HG03442 (cell line): ENCODE results near the gene DNAJC4.

Experiments used
- ATAC-seq: cut with Tn5 transposase; IDR thresholded peaks from one replicate; pipeline ENCODE4 v1.9.1; 2021; ENCODE audit warnings: mild to moderate bottlenecking, moderate library complexity; ENCODE audit not compliant: unreplicated experiment

Gene DNAJC4

GRCh38 chr11:64208086-64208795 is 22.1 kb upstream of the DNAJC4 start:
- ATAC-seq = no peak

- no peak for ATAC-seq
Measured at GRCh38 chr11:64208796-64209562, 21.4 kb upstream of the DNAJC4 start.

- ATAC-seq = no peak
Measured at GRCh38 chr11:64209563-64209843, 20.8 kb upstream of the DNAJC4 start.

- ATAC-seq = no peak
Measured at GRCh38 chr11:64210301-64211020, 19.9 kb upstream of the DNAJC4 start.

GRCh38 chr11:64211181-64211872 is 19.0 kb upstream of the DNAJC4 start:
- no peak for ATAC-seq

GRCh38 chr11:64216879-64217278 is 13.5 kb upstream of the DNAJC4 start:
- no peak for ATAC-seq

GRCh38 chr11:64218628-64219353 is 11.6 kb upstream of the DNAJC4 start:
- no peak for ATAC-seq

GRCh38 chr11:64219354-64219684 is 11.0 kb upstream of the DNAJC4 start:
- ATAC-seq = no peak

GRCh38 chr11:64219755-64220154 is 10.6 kb upstream of the DNAJC4 start:
- no peak for ATAC-seq

GRCh38 chr11:64220271-64220670 is 10.1 kb upstream of the DNAJC4 start:
- no peak for ATAC-seq

- no peak for ATAC-seq
Measured at GRCh38 chr11:64220798-64221197, 9.6 kb upstream of the DNAJC4 start.

- ATAC-seq = no peak
Measured at GRCh38 chr11:64222651-64223000, 7.7 kb upstream of the DNAJC4 start.

GRCh38 chr11:64223001-64223651 is 7.2 kb upstream of the DNAJC4 start:
- no peak for ATAC-seq

GRCh38 chr11:64224151-64224890 is 6.0 kb upstream of the DNAJC4 start:
- ATAC-seq = no peak

- no peak for ATAC-seq
Measured at GRCh38 chr11:64224891-64225607, 5.3 kb upstream of the DNAJC4 start.

GRCh38 chr11:64225608-64226506 is 4.5 kb upstream of the DNAJC4 start, which contains the start of the genes NUDT22 and TRPT1:
Gene NUDT22, plus strand, starts transcription at chr11:64226274. Its CDS starts 379 bp downstream, at chr11:64226653.
Gene TRPT1, minus strand, starts transcription at chr11:64226186. Its CDS starts 326 bp downstream, at chr11:64225860.
- ATAC-seq = peak; percentile 40

- ATAC-seq = no peak
Measured at GRCh38 chr11:64226507-64227051, 3.8 kb upstream of the DNAJC4 start.
